ENCODE data around the gene ZNF536. TPM values are rescaled to one million over a fixed set of nuclear protein-coding genes. Genes with fewer than 3 reads are reported as not detected.

ZNF536 gene
- total and polyA plus RNA-seq, 2 of the 4 experiments (the other 2 are of a cell fraction) = not detected

DNA sequence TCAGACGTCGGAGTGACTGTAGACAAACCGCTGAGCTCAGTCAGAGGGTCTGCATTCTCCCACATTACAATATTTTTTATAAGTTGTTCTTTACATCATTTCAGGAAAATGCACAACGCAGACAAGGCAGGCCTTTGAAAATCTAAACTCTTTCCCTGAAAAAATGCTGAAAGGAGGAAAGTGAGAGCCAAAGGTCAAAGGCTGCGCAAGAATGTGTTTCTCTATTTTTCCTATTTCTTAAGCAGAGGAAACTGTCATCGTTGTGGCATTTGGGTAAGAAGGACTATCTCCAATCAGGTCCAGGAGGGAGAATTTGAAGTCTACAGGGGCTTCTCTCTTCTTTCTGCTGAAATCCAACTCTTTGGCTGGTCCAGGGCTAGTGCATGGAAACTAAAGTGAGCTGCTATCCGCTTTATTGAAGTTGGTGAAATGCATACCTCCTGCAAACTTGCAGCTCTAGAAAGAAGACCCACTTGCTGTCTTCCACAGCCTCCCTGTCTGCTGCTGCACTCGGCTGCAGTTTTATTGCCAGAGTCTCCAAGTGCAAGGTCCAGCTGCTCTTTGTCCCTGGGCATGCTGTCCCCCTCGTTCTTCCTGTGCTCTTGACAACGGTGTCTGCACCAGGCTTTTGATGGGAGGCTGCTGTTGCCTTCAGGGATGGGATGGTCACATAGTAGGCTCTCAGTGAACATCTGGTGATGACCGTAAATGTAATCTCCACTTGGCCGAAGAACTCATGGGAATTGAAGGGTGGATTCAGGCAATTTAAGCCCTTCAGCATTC, 31.2 kb downstream of the ZNF536 start:
- in situ Hi-C loops (cut with MboI; ENCODE audit: low sequenced_read_pairs) (no loop called here), dilution Hi-C loops (cut with HindIII; ENCODE audit: low sequenced_read_pairs, unreplicated experiment) (no loop called here), intact Hi-C loops (cut with micrococcal nuclease) (no loop called here)
- Histone ChIP-seq H2AK5ac (ENCODE audit: low read depth, low read length) (no peak overlapping the region), H3K9ac (ENCODE audit: low read depth, low read length) (no peak overlapping the region), H4K5ac (ENCODE audit: low read depth, low read length) (no peak overlapping the region), H2BK120ac (ENCODE audit: low read depth, low read length) (no peak overlapping the region), H3K36me3 (ENCODE audit: control insufficient read depth, insufficient read depth, low read length) (no peaks in the 10 kb centered on the region), H4K8ac (ENCODE audit: low read depth in 2 of 2, low read length in 2 of 2) (no peak overlapping the region), H3K14ac (replicated peaks; ENCODE audit: low read depth, low read length) (no peak overlapping the region), H3K18ac (ENCODE audit: low read depth, low read length) (no peak overlapping the region), H3K4me1 (ENCODE audit: control insufficient read depth, insufficient read depth, low read length) (no peaks in the 10 kb centered on the region), H3K4ac (ENCODE audit: low read depth, low read length) (no peak overlapping the region), H4K20me1 (ENCODE audit: insufficient read depth, low read length) (no peaks in the 10 kb centered on the region), H2AK9ac (replicated peaks; ENCODE audit: low read depth, low read length, poor library complexity) (no peak overlapping the region), H4K91ac (ENCODE audit: insufficient read depth, low read depth, low read length) (no peak overlapping the region), H2AFZ (replicated peaks; ENCODE audit: low read length, poor library complexity) (no peak overlapping the region), H3K27ac (ENCODE audit: insufficient read depth, low read length) (no peak overlapping the region), H3K4me3 (ENCODE audit: insufficient read depth, low read depth, low read length) (no peak overlapping the region), H3K9me1 (ENCODE audit: insufficient read depth, low read length) (no peaks in the 10 kb centered on the region), H3K4me2 (ENCODE audit: low read depth, low read length) (no peak overlapping the region), H3K9me3 (ENCODE audit: control insufficient read depth, insufficient read depth, low read length) (peaks cover 21% of the 10 kb centered on the region), H3K56ac (ENCODE audit: extremely low read depth, insufficient read depth, low read length) (no peak overlapping the region), H3K27me3 (ENCODE audit: control insufficient read depth, insufficient read depth, low read length) (no peaks in the 10 kb centered on the region), H2BK15ac (ENCODE audit: low read depth, low read length) (no peak overlapping the region), H2BK5ac (ENCODE audit: low read depth, low read length, poor library complexity, severe bottlenecking) (no peak overlapping the region), H3K23ac (ENCODE audit: low read depth, low read length) (no peak overlapping the region), H3K79me1 (ENCODE audit: low read depth in 1 of 2, low read length in 2 of 2) (no peaks in the 10 kb centered on the region), H2BK20ac (ENCODE audit: low read depth, low read length) (no peak overlapping the region)
- BruUV-seq (replicated peaks) = no TSS peak
- no peak for DNase-seq
- POLR2A ChIA-PET (ENCODE audit: unreplicated experiment) = no interaction called here
- no peak for ATAC-seq (ENCODE audit: low read depth)
- TF ChIP-seq POLR2A (IDR thresholded peaks at IDR 0.05; ENCODE audit: low read depth, low read length) (no peak), MXI1 (IDR thresholded peaks at IDR 0.05; ENCODE audit: borderline replicate concordance, low read depth, low read length) (no peak), SMC3 (IDR thresholded peaks at IDR 0.05; ENCODE audit: low read depth, low read length) (no peak), BHLHE40 (IDR thresholded peaks at IDR 0.05; ENCODE audit: low read depth, low read length) (no peak), RCOR1 (IDR thresholded peaks at IDR 0.05; ENCODE audit: insufficient replicate concordance, low read length) (no peak), MAZ (IDR thresholded peaks at IDR 0.05; ENCODE audit: borderline replicate concordance, low read depth, low read length) (no peak), RFX5 (IDR thresholded peaks at IDR 0.05; ENCODE audit: low read depth, low read length) (no peak), CEBPB (IDR thresholded peaks at IDR 0.05; ENCODE audit: low read depth, low read length) (no peak), RAD21 (IDR thresholded peaks at IDR 0.05; ENCODE audit: low read length) (no peak)
- TF ChIP-seq, protein P1, sequence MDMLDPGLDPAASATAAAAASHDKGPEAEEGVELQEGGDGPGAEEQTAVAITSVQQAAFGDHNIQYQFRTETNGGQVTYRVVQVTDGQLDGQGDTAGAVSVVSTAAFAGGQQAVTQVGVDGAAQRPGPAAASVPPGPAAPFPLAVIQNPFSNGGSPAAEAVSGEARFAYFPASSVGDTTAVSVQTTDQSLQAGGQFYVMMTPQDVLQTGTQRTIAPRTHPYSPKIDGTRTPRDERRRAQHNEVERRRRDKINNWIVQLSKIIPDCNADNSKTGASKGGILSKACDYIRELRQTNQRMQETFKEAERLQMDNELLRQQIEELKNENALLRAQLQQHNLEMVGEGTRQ (IDR thresholded peaks at IDR 0.05; ENCODE audit: low read depth, low read length) = no peak
- TF ChIP-seq, protein P2, sequence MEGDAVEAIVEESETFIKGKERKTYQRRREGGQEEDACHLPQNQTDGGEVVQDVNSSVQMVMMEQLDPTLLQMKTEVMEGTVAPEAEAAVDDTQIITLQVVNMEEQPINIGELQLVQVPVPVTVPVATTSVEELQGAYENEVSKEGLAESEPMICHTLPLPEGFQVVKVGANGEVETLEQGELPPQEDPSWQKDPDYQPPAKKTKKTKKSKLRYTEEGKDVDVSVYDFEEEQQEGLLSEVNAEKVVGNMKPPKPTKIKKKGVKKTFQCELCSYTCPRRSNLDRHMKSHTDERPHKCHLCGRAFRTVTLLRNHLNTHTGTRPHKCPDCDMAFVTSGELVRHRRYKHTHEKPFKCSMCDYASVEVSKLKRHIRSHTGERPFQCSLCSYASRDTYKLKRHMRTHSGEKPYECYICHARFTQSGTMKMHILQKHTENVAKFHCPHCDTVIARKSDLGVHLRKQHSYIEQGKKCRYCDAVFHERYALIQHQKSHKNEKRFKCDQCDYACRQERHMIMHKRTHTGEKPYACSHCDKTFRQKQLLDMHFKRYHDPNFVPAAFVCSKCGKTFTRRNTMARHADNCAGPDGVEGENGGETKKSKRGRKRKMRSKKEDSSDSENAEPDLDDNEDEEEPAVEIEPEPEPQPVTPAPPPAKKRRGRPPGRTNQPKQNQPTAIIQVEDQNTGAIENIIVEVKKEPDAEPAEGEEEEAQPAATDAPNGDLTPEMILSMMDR (conservative IDR thresholded peaks at IDR 0.05; ENCODE audit: low read depth, low read length) = no peak
- CTCF ChIA-PET = no interaction called here
- no CpG with 5 or more reads among the region's 12 CpGs for WGBS, 2 experiments (ENCODE audit: extremely low coverage in 2 of 2, insufficient read length in 1 of 2)

Measured in IMR-90 (cell line).